Esophagus squamous epithelium (tissue), 5 donors: ENCODE data around the gene RAB8B. TPM values are rescaled to one million over a fixed set of nuclear protein-coding genes. Genes with fewer than 3 reads are reported as not detected.

Source experiments
- DNase-seq: peaks from one replicate; lab custom pipeline; 2025; lab: John Stamatoyannopoulos, UW
- H3K27ac ChIP-seq, 4 donors: fragments of 200-600 bp; sonication (generic); one replicate each; pipeline ENCODE4 v1.5.1; 2016 to 2019; ENCODE audit warnings: mild to moderate bottlenecking in 1 of 4
- H3K27me3 ChIP-seq, 4 donors: fragments of 200-600 bp; sonication (generic); 1 replicate in 3 of 4; 2 replicates in 1 of 4; pipeline versions ENCODE4 v1.5.1 to v1.6.0; 2017 to 2021; ENCODE audit warnings: antibody characterized with exemption in 1 of 4
- H3K36me3 ChIP-seq, 3 donors: fragments of 200-600 bp; sonication (generic); one replicate each; pipeline ENCODE4 v1.5.1; 2016 to 2019
- H3K4me1 ChIP-seq, 3 donors: fragments of 200-600 bp; sonication (generic); one replicate each; pipeline ENCODE4 v1.5.1; 2017 to 2019
- H3K4me3 ChIP-seq, 4 donors: fragments of 200-600 bp; sonication (generic); 1 replicate in 3 of 4; 2 replicates in 1 of 4; pipeline ENCODE4 v1.5.1; 2016 to 2019; ENCODE audit warnings: mild to moderate bottlenecking in 2 of 4, moderate library complexity in 1 of 4
- H3K9me3 ChIP-seq, 3 donors: fragments of 200-600 bp; sonication (generic); one replicate each; pipeline ENCODE4 v1.5.1; 2016 to 2019
- CTCF ChIP-seq, 6 experiments: fragments of 450-650 bp in 4 of 6; fragments of 200-600 bp in 2 of 6; sonication (generic) in 2 of 6; IDR thresholded peaks; one replicate each; pipeline ENCODE4 v1.5.1; 2016 to 2019; ENCODE audit warnings: antibody characterized with exemption in 6 of 6, mild to moderate bottlenecking in 4 of 6, moderate library complexity in 4 of 6
- POLR2A ChIP-seq, 4 donors: fragments of 450-650 bp; IDR thresholded peaks; one replicate each; pipeline ENCODE4 v1.6.1; 2017; ENCODE audit warnings: antibody characterized with exemption in 4 of 4, mild to moderate bottlenecking in 4 of 4, moderate library complexity in 3 of 4
- WGBS, 2 donors: methylation state at CpG; one replicate each; pipeline ENCODE4 v1.1.5; 2018; 5-methylcytosine and 5-hydroxymethylcytosine counted together
- intact Hi-C: fragments of 100-400 bp; cut with DNase I; formaldehyde crosslinking; loops from one replicate; pipeline ENCODE4 v1.15.0; 2022
- total RNA-seq, 4 donors: library from RNA; depleted of rRNA; stranded (reverse); fragments of >200 nt; gene quantifications; one replicate each; pipeline ENCODE4 v1.1.0, GENCODE V29; 2016
- donor health status: DM: yes; HTN: yes; CAD: no.

Gene RAB8B
- total RNA-seq, 4 donors from 2014 or later, result 3.1 to 22.7 (median 10.0) TPM

GRCh38 chr15:63192619-63193206, 3.3 kb downstream of the RAB8B start:
- H3K9me3 ChIP-seq, result no peaks in the 10 kb centered on the region
- H3K4me1 ChIP-seq, result peaks cover 14 to 93% (median 19%) of the 10 kb centered on the region in 3 donors
- H3K27me3 ChIP-seq, result no peaks in the 10 kb centered on the region
- TF ChIP-seq CTCF (IDR thresholded peaks at IDR 0.05), result no peak
- no peak for TF ChIP-seq POLR2A (IDR thresholded peaks at IDR 0.05)
- H3K36me3 ChIP-seq, result no peaks in the 10 kb centered on the region
- 75 to 82% methylated on average over 5 of the region's 5 CpGs for WGBS, 2 donors
- intact Hi-C loops, result no loop called here
- H3K4me3 ChIP-seq, result peak overlapping the region in 1 of 4 donors; percentile 25
- peak overlapping the region in 3 of 4 donors; percentile 3 to 49 (median 28) for H3K27ac ChIP-seq
- no peak for DNase-seq

- no peaks in the 10 kb centered on the region for H3K36me3 ChIP-seq
- peak overlapping the region in 3 of 4 donors; percentile 40 to 64 (median 44) for H3K27ac ChIP-seq
- no peaks in the 10 kb centered on the region for H3K27me3 ChIP-seq
- DNase-seq, result no peak
- H3K4me1 ChIP-seq, result peaks cover 14 to 85% (median 18%) of the 10 kb centered on the region in 3 donors
- peak overlapping the region in 1 of 4 donors; percentile 7 for H3K4me3 ChIP-seq
- no peaks in the 10 kb centered on the region for H3K9me3 ChIP-seq
- no peak for TF ChIP-seq POLR2A (IDR thresholded peaks at IDR 0.05)
- no peak for TF ChIP-seq CTCF (IDR thresholded peaks at IDR 0.05)
- WGBS, 2 donors, result 74% methylated on average over 4 of the region's 4 CpGs
- intact Hi-C loops, result no loop called here
Measured at GRCh38 chr15:63194302-63194701, 4.9 kb downstream of the RAB8B start.

- Histone ChIP-seq H3K9me3 (no peaks in the 10 kb centered on the region), H3K4me1 (peaks cover 14 to 81% (median 18%) of the 10 kb centered on the region in 3 donors), H3K27ac (peak overlapping the region in 3 of 4 donors; percentile 36 to 44 (median 40)), H3K36me3 (no peaks in the 10 kb centered on the region), H3K4me3 (peak overlapping the region in 1 of 4 donors; percentile 1), H3K27me3 (no peaks in the 10 kb centered on the region)
- intact Hi-C loops, result no loop called here
- WGBS, 2 donors, result 66 to 78% methylated on average over 4 of the region's 4 CpGs
- DNase-seq, result no peak
- no peak for TF ChIP-seq POLR2A (IDR thresholded peaks at IDR 0.05)
- no peak for TF ChIP-seq CTCF (IDR thresholded peaks at IDR 0.05)
Measured at GRCh38 chr15:63194880-63195568, 5.6 kb downstream of the RAB8B start.

GRCh38 chr15:63195569-63196015, 6.2 kb downstream of the RAB8B start:
- intact Hi-C loops, result no loop called here
- H3K27me3 ChIP-seq, result no peaks in the 10 kb centered on the region
- no peaks in the 10 kb centered on the region for H3K36me3 ChIP-seq
- TF ChIP-seq POLR2A (IDR thresholded peaks at IDR 0.05) (no peak), CTCF (IDR thresholded peaks at IDR 0.05) (no peak)
- peak overlapping the region in 3 of 4 donors; percentile 36 to 44 (median 40) for H3K27ac ChIP-seq
- no peak for DNase-seq
- WGBS, 2 donors, result 53 to 74% methylated on average over 3 of the region's 3 CpGs
- peaks cover 14 to 78% (median 18%) of the 10 kb centered on the region in 3 donors for H3K4me1 ChIP-seq
- no peaks in the 10 kb centered on the region for H3K9me3 ChIP-seq
- peak overlapping the region in 1 of 4 donors; percentile 1 for H3K4me3 ChIP-seq

GRCh38 chr15:63196842-63197241, 7.4 kb downstream of the RAB8B start:
- WGBS, 2 donors, result 63 to 79% methylated on average over 1 of the region's 1 CpG
- TF ChIP-seq POLR2A (IDR thresholded peaks at IDR 0.05) (no peak), CTCF (IDR thresholded peaks at IDR 0.05) (no peak)
- intact Hi-C loops, result no loop called here

More at GRCh38 chr15:63196842-63197241, 7.4 kb downstream of the RAB8B start:
- H3K27ac ChIP-seq, result peak overlapping the region in 1 of 4 donors; percentile 40
- no peak for DNase-seq
- no peaks in the 10 kb centered on the region for H3K27me3 ChIP-seq
- peaks cover 14 to 70% (median 18%) of the 10 kb centered on the region in 3 donors for H3K4me1 ChIP-seq
- H3K9me3 ChIP-seq, result no peaks in the 10 kb centered on the region
- no peaks in the 10 kb centered on the region for H3K36me3 ChIP-seq
- H3K4me3 ChIP-seq, result no peak overlapping the region
